Measurements from ENCODE around the gene NBPF26. TPM values are rescaled to one million over a fixed set of nuclear protein-coding genes. Genes with fewer than 3 reads are reported as not detected.
A peak's percentile ranks its signal among the peaks of the same experiment; 100 is the strongest.
"Not testable (repeated sequence)": the region's sequence is repeated elsewhere in the genome, so short reads cannot be mapped to it uniquely, and the experiment has no call there.

The NBPF26 gene
- total RNA-seq, 1 experiment from 2014 or later, result 28.2 TPM

DNA sequence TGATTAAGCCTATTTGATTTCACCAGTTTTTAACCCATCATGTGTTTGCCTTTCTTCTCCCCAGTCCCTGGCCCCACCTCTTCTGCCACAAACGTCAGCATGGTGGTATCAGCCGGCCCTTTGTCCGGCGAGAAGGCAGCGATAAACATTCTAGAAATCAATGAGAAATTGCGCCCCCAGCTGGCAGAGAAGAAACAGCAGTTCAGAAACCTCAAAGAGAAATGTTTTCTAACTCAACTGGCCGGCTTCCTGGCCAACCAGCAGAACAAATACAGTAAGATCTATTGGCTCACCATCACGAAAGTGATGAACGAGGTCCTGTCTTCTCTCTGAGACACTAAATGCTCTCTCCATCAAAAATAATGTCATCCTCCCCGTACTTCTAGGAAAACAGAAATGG is 88.1 kb downstream of the NBPF26 start:
- TF ChIP-seq CTCF (conservative IDR thresholded peaks at IDR 0.05), result peak; percentile 88
- H2AFZ ChIP-seq; H3K9me2 ChIP-seq (ENCODE audit: insufficient read depth); H3F3A ChIP-seq (ENCODE audit: insufficient read depth, low read depth); H3K4me2 ChIP-seq; H4K20me1 ChIP-seq (ENCODE audit: insufficient read depth); CTCF ChIA-PET; H3K9me3 ChIP-seq (ENCODE audit: insufficient read depth, low read depth); H3K27me3 ChIP-seq (ENCODE audit: insufficient read depth, low read depth); BruUV-seq (replicated peaks); intact Hi-C loops (cut with micrococcal nuclease; ENCODE audit: unreplicated experiment); POLR2A ChIA-PET (ENCODE audit: unreplicated experiment); H3K27ac ChIP-seq; H3K4me3 ChIP-seq; H3K79me2 ChIP-seq (ENCODE audit: low read depth); H3K4me1 ChIP-seq (replicated peaks; ENCODE audit: insufficient read depth); H3K36me3 ChIP-seq (ENCODE audit: low read depth): not testable (repeated sequence)
- DNase-seq, result peak; percentile 22 to 59

GRCh38 chr1:120825051-120825450 is 101.3 kb downstream of the NBPF26 start:
- POLR2A ChIA-PET (ENCODE audit: unreplicated experiment); H3K79me2 ChIP-seq (ENCODE audit: low read depth); BruUV-seq (replicated peaks): not testable (repeated sequence)

DNA sequence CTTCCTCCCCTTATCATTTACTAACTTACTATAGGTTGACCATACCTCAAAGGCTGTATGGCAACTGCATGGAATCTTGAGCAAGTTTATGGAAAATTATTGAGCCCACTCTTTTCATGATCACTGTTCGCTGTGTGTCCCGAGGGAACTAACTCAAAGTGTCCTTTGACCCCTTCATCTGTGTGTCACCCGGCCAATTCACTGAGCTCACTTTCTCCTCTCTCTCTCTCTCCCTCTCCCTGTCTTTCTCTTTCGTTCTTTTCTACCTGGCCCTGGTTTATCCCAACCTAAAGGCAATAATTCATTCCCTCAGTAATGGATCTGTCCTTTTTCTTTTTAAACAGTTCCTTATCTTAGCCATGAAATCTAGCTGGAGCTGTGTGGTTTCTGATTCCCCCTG is 102.9 kb downstream of the NBPF26 start:
- BruUV-seq (replicated peaks); H3K36me3 ChIP-seq (ENCODE audit: low read depth); POLR2A ChIA-PET (ENCODE audit: unreplicated experiment); CTCF ChIA-PET; H3K79me2 ChIP-seq (ENCODE audit: low read depth); H3K4me1 ChIP-seq (replicated peaks; ENCODE audit: insufficient read depth); intact Hi-C loops (cut with micrococcal nuclease; ENCODE audit: unreplicated experiment); H3K27me3 ChIP-seq (ENCODE audit: insufficient read depth, low read depth); H3K9me2 ChIP-seq (ENCODE audit: insufficient read depth); DNase-seq; H3K27ac ChIP-seq; H3K9me3 ChIP-seq (ENCODE audit: insufficient read depth, low read depth); H2AFZ ChIP-seq; H3F3A ChIP-seq (ENCODE audit: insufficient read depth, low read depth); H3K4me2 ChIP-seq; H4K20me1 ChIP-seq (ENCODE audit: insufficient read depth); H3K4me3 ChIP-seq: not testable (repeated sequence)

More at GRCh38 chr1:120825051-120825450, 101.3 kb downstream of the NBPF26 start:
- H3K27ac ChIP-seq; DNase-seq; H3K4me2 ChIP-seq; intact Hi-C loops (cut with micrococcal nuclease; ENCODE audit: unreplicated experiment); H3F3A ChIP-seq (ENCODE audit: insufficient read depth, low read depth); H3K4me1 ChIP-seq (replicated peaks; ENCODE audit: insufficient read depth); H3K27me3 ChIP-seq (ENCODE audit: insufficient read depth, low read depth); H4K20me1 ChIP-seq (ENCODE audit: insufficient read depth); H3K9me2 ChIP-seq (ENCODE audit: insufficient read depth); H3K36me3 ChIP-seq (ENCODE audit: low read depth); CTCF ChIA-PET; H2AFZ ChIP-seq; H3K4me3 ChIP-seq; H3K9me3 ChIP-seq (ENCODE audit: insufficient read depth, low read depth): not testable (repeated sequence)

GRCh38 chr1:120844186-120844944 is 120.6 kb downstream of the NBPF26 start:
- TF ChIP-seq CTCF (conservative IDR thresholded peaks at IDR 0.05), result peak; percentile 62
- Histone ChIP-seq H3K4me3 (peak overlapping the region; percentile 83), H2AFZ (peak overlapping the region; percentile 74; the same call in 1 of the 2 replicates), H3K4me2 (peak overlapping the region; percentile 66), H3K27ac (peak overlapping the region; percentile 68)
- H3K9me3 ChIP-seq (ENCODE audit: insufficient read depth, low read depth); H3K9me2 ChIP-seq (ENCODE audit: insufficient read depth); H3K4me1 ChIP-seq (replicated peaks; ENCODE audit: insufficient read depth); H3K36me3 ChIP-seq (ENCODE audit: low read depth); CTCF ChIA-PET; H4K20me1 ChIP-seq (ENCODE audit: insufficient read depth); H3K27me3 ChIP-seq (ENCODE audit: insufficient read depth, low read depth); H3K79me2 ChIP-seq (ENCODE audit: low read depth); intact Hi-C loops (cut with micrococcal nuclease; ENCODE audit: unreplicated experiment); H3F3A ChIP-seq (ENCODE audit: insufficient read depth, low read depth); POLR2A ChIA-PET (ENCODE audit: unreplicated experiment): not testable (repeated sequence)
- BruUV-seq (replicated peaks), result TSS peak; percentile 73
- peak; percentile 83 to 89 for DNase-seq

- CTCF ChIA-PET; H3K79me2 ChIP-seq (ENCODE audit: low read depth); intact Hi-C loops (cut with micrococcal nuclease; ENCODE audit: unreplicated experiment); BruUV-seq (replicated peaks); POLR2A ChIA-PET (ENCODE audit: unreplicated experiment); H4K20me1 ChIP-seq (ENCODE audit: insufficient read depth); H3K9me2 ChIP-seq (ENCODE audit: insufficient read depth); H3K36me3 ChIP-seq (ENCODE audit: low read depth); H3F3A ChIP-seq (ENCODE audit: insufficient read depth, low read depth); H3K4me1 ChIP-seq (replicated peaks; ENCODE audit: insufficient read depth); DNase-seq; H3K27ac ChIP-seq; H3K9me3 ChIP-seq (ENCODE audit: insufficient read depth, low read depth); H3K27me3 ChIP-seq (ENCODE audit: insufficient read depth, low read depth): not testable (repeated sequence)
- Histone ChIP-seq H3K4me2 (peak overlapping the region; percentile 66), H3K4me3 (peak overlapping the region; percentile 83), H2AFZ (peak overlapping the region; percentile 74; the same call in 1 of the 2 replicates)
Observed at GRCh38 chr1:120844945-120845330, 121.2 kb downstream of the NBPF26 start.

- POLR2A ChIA-PET (ENCODE audit: unreplicated experiment); intact Hi-C loops (cut with micrococcal nuclease; ENCODE audit: unreplicated experiment): not testable (repeated sequence)
Observed at GRCh38 chr1:120849400-120850286, 125.9 kb downstream of the NBPF26 start.

More at GRCh38 chr1:120849400-120850286, 125.9 kb downstream of the NBPF26 start:
- H3K4me1 ChIP-seq (replicated peaks; ENCODE audit: insufficient read depth); H3F3A ChIP-seq (ENCODE audit: insufficient read depth, low read depth); H3K9me2 ChIP-seq (ENCODE audit: insufficient read depth); CTCF ChIA-PET; H2AFZ ChIP-seq; H4K20me1 ChIP-seq (ENCODE audit: insufficient read depth); H3K36me3 ChIP-seq (ENCODE audit: low read depth); H3K79me2 ChIP-seq (ENCODE audit: low read depth); BruUV-seq (replicated peaks); H3K9me3 ChIP-seq (ENCODE audit: insufficient read depth, low read depth); H3K27me3 ChIP-seq (ENCODE audit: insufficient read depth, low read depth): not testable (repeated sequence)
- DNase-seq, result peak in 1 of 2 experiments; percentile 1
- Histone ChIP-seq H3K27ac (peak overlapping the region; percentile 72; the same call in 1 of the 2 replicates), H3K4me2 (peak overlapping the region; percentile 70), H3K4me3 (peak overlapping the region; percentile 53; the same call in 1 of the 2 replicates)
